GM23338 (cell line): Measurements from ENCODE around the gene LRRC63.

Source experiments
- CREB1 ChIP-seq: fragments of 250-450 bp; sonication (Bioruptor Pico); IDR thresholded peaks from 2 replicates; pipeline ENCODE4 v1.5.0; 2020; ENCODE audit warnings: low read depth, mild to moderate bottlenecking, moderate library complexity
- CTCF ChIP-seq, 2 experiments: fragments of 200-600 bp in 1 of 2; sonication (generic) in 1 of 2; conservative IDR thresholded peaks; 2 replicates each; pipeline versions ENCODE4 v1.5.1 to v1.6.1; 2016 to 2017; ENCODE audit warnings: antibody characterized with exemption in 2 of 2, low read depth in 2 of 2, mild to moderate bottlenecking in 2 of 2, moderate library complexity in 1 of 2
- EZH2 ChIP-seq: fragments of 200-600 bp; sonication (generic); IDR thresholded peaks from one replicate; pipeline ENCODE4 v1.8.0; 2017; ENCODE audit warnings: antibody characterized with exemption, mild to moderate bottlenecking, low read depth; ENCODE audit not compliant: unreplicated experiment
- JUNB ChIP-seq: IDR thresholded peaks from one replicate; pipeline ENCODE4 v1.6.1; 2016; ENCODE audit warnings: antibody characterized with exemption; ENCODE audit not compliant: unreplicated experiment
- NANOG ChIP-seq: IDR thresholded peaks from 2 replicates; pipeline ENCODE4 v1.6.1; 2016; ENCODE audit warnings: antibody characterized with exemption, borderline replicate concordance
- POLR2AphosphoS5 ChIP-seq: IDR thresholded peaks from 2 replicates; pipeline ENCODE4 v1.6.1; 2016; ENCODE audit warnings: antibody characterized with exemption, low read depth
- REST ChIP-seq: IDR thresholded peaks from one replicate; pipeline ENCODE4 v1.6.1; 2018; ENCODE audit warnings: antibody characterized with exemption; ENCODE audit not compliant: unreplicated experiment
- TF ChIP-seq, protein P1 (sequence below): IDR thresholded peaks from 2 replicates; pipeline ENCODE4 v1.6.1; 2016; ENCODE audit warnings: antibody characterized with exemption

DNA sequence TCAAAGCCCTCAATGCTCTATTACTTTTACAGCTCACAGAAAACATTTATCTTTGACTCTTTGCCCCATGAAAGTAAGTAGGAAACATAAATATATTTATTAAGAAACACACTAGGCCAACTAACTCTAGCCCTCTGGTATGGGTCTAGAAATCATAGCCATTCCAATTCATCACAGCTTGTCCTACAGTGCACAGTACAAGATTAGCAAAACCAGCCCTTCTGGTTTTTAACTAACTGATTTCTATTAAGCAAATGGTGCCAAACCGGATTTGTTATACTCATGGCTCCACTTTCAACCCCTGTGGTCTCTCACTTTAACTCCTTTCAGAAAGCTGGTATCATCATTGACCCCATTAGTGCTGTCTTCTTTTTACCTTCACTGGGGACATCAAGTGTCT lies 5.6 kb upstream of the LRRC63 start:
- no peak for TF ChIP-seq CTCF (conservative IDR thresholded peaks at IDR 0.05; ENCODE audit: low read depth in 2 of 2)
- no peak for TF ChIP-seq JUNB
- no peak for TF ChIP-seq REST
- TF ChIP-seq EZH2: no peak
- no peak for TF ChIP-seq CREB1 (CRISPR knock-in tag)
- no peak for TF ChIP-seq NANOG
- no peak for TF ChIP-seq POLR2AphosphoS5
- TF ChIP-seq, protein P1, sequence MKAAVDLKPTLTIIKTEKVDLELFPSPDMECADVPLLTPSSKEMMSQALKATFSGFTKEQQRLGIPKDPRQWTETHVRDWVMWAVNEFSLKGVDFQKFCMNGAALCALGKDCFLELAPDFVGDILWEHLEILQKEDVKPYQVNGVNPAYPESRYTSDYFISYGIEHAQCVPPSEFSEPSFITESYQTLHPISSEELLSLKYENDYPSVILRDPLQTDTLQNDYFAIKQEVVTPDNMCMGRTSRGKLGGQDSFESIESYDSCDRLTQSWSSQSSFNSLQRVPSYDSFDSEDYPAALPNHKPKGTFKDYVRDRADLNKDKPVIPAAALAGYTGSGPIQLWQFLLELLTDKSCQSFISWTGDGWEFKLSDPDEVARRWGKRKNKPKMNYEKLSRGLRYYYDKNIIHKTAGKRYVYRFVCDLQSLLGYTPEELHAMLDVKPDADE: no peak
